SKM-1 treated with dmso at 0.1 percent for 144 hours (cell line): ENCODE measurements around the gene SHTN1.

Experiments used
- DNase-seq: peaks from one replicate; lab custom pipeline; 2025; ENCODE audit not compliant: unreplicated experiment; lab: John Stamatoyannopoulos, UW

The SHTN1 gene

DNA sequence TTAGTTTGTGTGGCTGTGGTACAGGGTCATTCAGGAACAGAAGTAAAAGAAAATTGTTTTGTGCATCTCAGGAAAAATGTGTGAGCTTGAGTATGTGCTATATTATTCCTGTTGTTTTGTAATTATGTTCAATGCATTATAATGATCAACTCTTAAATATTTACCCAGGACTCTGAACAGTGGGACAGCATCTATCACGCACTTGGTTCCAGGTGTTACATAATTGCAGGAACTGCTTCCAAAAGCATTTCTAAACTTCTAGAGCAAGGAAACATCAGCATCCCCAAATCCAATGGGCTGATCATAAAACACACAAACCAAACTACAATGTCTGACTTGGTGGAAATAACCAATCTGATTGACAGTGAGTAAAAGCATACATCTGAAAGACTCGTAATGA, 129.1 kb downstream of the SHTN1 start:
- DNase-seq = no peak

DNA sequence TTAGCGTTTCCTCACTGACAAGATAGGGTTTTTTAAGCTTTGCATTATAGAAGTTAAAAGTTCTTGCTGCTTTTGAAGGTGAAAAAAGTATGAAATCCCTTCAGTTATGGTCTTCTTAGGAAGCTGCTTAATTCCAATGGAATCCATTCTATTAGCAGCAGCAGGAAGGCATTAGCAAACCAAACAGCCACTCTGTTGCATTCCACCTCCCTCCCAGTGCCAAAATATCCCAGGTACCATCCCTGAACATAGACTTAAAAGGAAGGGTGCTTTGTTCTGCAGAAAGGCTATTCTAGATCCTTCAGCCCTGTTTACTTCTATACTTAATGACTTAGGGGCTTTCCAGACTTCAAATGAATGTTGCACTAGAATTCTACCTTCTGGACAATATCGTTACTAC, 131.9 kb downstream of the SHTN1 start:
- no peak for DNase-seq

DNA sequence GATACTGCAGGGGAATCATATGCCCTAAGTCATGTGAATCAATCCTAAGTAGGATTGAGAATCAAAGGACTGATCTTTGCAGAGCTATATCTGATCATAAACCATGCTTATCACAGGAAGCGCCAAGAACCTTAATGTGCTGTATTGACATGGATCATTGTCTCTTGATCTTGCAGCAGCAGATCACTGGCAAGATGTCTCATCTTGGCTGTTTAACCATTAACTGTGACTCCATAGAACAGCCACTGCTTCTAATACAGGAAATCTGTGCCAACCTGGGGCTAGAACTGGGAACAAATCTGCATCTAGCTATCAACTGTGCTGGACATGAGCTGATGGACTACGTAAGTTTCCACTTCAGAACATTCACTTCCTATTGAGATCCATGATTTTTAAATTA, 134.0 kb downstream of the SHTN1 start:
- no peak for DNase-seq

DNA sequence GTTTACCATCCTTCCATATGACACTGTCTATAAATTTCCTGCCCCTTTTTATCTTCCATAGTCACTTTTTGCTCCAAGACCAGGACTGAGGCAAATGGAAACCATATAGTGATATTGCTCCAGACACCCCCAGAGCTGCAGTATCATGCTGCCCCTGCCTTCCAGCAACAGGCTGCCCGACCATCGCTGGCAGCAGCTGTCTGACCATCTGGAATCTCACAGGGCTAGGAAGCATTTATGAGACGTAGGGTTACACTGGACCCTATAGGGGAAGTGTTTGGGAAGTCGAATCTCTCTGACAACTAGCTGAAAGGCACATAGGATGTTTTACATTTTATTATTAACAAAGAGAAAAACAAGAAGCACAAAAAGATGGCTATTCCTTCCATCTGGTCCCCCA, 136.3 kb downstream of the SHTN1 start:
- DNase-seq = no peak

DNA sequence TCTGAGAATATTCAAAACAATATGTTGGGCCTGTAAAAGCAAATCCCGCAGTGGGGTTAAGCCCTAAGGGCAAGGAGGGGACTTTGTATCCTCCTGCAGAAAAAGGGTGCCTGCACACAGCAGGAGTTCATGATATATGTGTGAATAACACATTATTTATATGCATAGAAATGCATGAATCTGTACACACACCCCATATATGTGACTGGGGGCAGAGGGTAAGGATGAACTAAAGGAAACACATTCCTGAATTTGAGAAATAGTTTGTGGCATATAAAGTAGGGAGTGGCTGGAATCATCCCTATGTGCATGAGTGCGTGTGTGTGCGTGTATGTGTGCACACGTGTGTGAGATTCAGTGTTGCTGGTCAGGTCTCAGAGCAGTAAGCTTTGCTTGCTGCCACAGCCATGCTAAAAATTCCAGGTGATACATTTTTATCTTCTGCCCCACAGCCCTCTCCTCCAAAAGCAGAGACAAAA, 136.8 kb downstream of the SHTN1 start:
- no peak for DNase-seq

DNA sequence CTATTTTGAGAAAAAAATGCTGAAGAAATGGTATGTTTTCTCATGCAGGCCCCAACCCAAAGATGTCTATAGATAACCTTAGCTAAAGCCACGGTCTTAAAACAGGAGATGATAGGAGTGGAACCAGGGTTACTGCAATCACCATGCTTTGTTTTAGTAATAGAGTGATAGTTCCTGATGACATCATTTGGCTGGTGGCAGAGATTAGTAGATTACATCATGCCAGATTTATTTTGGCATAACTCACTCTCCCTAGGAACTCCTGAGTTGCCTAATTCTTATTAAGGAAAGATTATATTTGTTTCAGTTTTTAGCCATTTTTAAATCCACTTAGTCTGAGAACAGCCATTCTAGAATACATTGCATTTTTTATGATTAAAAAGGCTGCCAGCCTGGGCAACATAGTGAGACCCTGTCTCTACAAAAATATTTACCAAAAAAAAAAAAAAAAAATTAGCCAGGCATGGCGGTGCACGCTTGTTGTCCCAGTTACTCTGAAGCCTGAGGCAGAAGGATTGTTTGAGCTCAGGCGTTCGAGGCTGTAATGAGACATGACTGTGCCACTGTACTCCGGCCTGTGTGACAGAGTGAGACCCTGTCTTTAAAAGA, 137.9 kb downstream of the SHTN1 start:
- DNase-seq = no peak

DNA sequence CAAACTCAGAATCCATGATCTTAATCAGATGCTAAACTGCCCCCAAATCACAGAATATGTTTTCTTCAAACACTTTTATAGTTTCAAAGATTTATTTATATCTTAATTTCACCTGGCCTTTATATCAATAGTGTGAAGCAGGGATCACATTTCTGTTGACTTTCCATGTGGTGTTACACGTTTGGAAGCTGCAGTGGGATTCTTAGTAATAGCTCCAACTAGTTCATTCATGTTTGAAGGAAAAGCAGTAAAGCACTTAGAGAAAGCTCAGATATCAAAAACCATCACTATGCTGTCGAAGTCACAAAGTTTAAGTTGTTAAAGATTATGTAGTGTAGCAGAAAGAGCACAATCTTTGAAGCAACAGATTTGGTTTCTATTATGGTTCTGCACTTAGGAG, 138.9 kb downstream of the SHTN1 start:
- DNase-seq = no peak

DNA sequence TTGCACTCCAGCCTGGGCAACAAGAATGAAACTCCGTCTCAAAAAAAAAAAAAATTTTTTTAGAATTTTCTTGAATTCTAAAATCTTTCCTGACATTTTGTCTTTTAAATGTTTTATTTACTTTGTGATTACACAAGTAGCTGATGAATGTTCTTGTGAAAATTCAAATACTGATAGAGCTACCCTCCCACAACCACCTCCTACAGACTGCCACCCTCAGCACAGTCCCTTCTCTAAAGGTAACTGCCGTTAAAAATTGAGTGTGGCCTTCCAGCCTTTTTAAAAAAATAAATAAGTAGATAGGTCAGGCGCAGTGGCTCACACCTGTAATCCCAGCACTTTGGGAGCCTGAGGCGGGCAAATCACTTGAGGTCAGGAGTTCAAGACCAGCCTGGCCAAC, 140.6 kb downstream of the SHTN1 start:
- DNase-seq = no peak

DNA sequence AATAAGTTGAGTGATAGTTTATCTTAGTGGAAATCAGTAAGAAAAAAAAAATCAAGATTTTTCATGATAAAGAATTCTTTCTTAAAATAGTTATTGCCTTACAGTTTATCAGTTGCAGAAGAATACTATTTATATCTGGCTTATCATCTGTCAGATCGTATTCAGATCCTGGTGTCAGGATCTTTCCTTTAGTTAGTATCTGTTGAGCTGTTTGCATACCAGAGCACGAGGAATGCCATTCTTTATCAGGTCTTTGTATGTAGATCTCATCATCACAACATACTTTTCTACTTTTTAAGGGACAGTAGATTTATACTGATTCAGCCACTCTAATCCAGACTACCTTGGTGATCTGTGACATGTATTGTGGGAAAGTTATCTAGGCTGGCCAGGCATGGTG, 143.2 kb downstream of the SHTN1 start:
- no peak for DNase-seq

DNA sequence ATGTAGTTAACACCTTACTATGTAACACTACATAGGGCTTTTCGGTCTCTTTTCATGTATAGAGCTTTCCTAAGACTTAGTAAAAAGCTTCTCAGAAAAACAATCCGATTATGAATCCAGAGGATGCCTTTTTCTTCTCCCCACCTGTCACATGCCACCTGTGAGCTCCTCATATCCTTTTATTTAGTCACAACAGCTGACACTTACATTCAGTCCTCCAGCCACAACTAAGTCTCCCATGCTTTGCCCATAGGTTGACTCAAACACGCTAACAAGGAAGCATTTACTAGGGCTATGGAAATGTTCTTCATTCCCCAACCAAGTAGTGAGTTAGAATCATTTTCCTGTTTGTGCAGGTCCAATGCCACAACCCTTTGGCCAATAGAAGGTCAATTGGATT, 147.8 kb downstream of the SHTN1 start:
- DNase-seq = no peak

DNA sequence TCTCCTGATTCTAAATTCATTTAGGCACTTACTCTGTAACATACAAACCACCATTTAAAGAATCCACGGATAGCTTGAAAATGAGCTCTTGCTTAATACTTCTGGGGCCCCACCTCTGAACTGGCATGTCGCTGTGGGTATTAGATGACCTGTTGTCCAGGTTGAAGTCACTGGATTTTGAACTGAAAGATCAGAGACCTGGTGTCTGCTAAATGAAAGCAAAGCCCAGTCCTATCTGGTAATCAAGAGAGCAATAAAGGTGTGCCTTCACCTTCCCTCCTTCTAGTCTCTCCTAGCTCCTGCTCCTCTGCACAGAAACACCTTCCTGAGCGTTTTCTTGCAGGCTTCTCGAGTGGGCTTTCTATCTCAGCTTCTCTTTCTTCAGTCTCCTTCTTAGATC, 151.3 kb downstream of the SHTN1 start:
- DNase-seq = no peak

DNA sequence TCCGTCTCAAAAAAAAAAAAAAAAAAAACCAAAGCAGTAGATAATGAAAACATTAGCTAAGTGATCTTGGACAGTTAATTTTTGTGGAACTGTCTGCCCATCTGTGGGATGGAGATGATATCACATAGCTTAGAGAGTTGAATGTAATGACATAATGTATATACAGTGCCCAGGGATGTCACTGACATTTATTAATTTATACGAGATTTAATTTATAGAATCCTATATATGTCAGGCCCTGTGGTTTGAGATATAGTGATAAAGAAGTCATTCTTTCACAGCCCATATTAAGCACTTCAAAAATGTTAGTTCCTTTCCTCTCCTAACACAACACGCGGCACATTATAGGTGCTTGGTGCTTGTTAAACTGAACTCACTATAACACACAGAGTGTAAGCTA, 151.7 kb downstream of the SHTN1 start:
- no peak for DNase-seq

DNA sequence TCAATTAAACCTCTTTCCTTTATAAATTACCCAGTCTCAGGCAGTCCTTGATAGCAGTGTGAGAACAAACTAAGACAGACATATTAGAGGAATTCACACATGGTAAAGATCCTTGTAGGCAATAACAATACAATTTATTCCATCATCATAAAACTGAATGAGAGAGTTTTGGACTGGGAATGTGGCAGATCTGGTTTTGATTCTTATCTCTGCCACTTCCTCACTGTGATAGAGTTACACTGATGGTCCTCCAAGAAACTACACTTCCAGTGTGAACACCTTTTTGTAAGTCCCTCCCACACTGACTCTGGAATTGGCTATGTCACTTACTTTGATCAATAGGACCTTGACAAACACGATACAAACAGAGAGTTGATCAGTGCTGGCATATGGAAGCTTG, 152.7 kb downstream of the SHTN1 start:
- DNase-seq = no peak

DNA sequence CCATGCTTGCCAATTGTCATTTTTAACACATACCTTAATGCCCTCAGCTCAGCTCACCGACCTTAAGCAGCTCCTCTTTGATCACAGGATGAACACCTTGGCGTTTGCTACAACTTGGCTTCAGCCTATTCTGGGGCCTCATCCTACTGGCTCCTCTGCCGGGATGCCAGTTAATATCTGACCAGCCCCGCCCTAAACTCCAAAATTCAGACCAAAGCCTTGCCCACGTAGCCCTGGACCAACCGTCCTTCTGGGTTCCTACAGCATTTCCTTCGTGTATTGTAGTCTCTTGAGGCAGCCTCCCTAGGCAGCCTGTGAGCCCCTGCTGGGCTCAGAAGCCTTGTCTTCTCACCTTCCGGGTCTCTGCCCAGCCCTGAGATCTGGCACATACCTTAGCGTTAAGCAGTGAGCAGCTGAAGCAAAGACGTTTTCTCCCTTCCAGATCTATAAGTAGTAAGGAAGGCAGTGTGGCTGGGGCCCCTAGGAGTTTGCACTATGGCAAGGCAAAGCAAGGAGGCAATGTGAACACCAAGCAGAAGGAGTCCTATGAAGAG, 154.9 kb downstream of the SHTN1 start:
- no peak for DNase-seq

DNA sequence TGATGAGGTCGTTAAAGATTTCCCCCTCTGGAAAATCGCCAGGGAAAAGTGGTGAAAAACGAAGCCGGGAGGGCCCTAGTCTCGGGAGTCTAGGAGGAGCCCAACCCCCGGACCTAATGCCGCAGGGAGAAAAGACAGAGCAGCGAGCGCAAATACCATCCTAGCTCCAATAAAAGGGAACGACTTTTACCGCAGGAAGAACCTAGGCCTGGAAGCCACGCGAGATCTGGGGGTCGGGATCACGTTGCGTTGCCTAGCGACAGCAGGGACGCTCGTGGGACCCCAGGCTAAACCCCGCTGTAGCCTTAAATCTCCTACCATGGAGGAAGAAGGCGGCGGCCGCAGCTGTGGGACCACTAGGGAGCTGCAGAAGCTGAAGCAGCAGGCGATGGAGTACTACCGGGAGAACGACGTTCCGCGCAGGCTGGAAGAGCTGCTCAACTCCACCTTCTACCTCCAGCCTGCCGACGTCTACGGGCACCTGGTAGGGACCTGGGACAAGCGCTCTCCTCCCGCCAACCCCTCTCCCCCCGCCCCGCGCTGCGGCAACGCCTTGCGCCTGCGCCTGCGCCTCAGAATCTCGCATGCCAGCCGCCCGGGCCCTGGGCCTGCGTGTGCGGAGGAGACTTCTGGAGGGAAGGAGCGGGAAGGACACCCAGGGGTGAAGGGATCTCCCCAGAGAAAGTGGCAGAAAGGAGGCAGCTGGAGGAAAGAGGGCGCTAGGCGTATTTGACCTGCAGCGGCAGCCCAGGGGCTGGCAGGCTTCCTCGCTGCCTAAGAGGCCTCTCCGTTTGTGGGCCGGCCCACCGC, 155.5 kb downstream of the SHTN1 start, which contains the start of gene ENO4:
ENO4 (plus strand) TSS at position 252 of the 810 bp plus-strand sequence; CDS start at position 320, 68 bp downstream.
- peak; percentile 42 for DNase-seq

DNA sequence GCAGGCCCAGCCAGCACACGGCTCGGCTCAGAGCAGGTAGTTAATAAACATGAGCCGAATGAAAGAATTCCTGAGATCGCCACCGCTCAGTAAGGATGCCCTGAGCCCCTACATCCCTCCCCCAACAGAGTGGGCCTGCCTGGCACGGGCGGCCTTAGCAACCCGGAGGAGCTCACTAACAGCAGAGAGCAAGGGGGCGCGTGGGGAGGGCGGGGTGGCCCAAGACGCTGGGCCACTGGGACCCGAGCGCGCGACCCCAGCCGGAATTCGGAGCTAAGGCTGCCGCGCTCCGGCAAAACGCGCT, 156.1 kb downstream of the SHTN1 start:
- DNase-seq = no peak

DNA sequence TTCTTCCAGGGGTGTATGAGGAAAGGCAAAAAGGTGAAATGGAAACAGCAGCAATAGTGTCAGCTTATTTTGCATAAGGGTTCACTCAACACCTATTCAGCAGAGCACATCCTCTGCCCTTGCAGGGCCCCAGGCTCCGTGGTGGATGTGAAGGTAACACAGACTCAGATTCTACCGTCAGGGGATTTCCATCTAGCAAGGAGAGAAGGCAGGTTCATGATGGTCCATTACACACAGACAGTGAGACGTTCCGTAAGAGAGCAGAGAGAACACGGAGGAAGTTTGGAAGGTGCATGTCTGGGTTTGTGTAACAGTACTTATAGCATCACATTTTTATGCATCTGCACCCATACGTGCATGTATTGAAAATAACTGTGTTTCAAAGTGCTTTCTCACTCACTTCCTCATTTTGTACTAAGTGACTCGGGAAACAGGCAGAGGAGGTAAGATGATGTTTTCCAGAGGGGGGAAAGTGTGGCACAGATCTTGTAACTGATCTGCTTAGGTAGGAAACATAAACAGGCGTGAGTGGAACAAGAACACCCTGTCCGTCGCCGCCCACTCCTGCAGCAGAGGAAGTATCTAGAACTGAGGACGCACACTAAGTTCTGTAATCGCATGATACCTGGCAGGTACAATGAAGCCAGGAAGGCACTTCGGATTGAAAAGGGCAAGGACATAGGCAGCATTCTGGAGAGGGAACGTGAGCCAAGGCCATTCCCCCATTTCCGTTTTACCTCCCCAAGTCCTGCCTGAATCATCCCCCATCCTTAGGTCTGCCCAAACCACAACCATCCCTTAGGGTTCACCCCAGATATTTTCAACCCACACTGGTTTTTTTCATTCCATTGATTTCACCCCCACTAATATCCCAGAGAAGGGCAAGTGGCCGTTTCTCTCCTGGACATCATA, 156.7 kb downstream of the SHTN1 start:
- DNase-seq = peak; percentile 49

DNA sequence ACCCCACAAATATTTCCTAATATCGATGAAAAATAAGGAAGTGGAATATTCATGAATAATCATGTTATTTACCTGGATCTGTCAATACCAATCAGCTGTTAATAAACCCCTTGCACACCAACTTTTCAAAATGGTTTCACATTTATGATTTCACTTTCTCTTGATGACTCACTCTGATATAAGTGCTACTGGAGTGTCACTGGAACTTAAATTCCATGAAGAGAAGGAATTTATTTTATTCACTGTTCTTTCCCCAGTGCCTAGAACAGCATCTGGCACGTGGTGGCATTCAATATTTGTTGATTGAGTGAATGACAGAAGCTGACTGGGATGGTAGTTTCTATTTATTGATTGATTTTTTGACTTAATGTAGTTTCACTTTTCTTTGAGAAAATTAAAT, 159.2 kb downstream of the SHTN1 start:
- DNase-seq = no peak

DNA sequence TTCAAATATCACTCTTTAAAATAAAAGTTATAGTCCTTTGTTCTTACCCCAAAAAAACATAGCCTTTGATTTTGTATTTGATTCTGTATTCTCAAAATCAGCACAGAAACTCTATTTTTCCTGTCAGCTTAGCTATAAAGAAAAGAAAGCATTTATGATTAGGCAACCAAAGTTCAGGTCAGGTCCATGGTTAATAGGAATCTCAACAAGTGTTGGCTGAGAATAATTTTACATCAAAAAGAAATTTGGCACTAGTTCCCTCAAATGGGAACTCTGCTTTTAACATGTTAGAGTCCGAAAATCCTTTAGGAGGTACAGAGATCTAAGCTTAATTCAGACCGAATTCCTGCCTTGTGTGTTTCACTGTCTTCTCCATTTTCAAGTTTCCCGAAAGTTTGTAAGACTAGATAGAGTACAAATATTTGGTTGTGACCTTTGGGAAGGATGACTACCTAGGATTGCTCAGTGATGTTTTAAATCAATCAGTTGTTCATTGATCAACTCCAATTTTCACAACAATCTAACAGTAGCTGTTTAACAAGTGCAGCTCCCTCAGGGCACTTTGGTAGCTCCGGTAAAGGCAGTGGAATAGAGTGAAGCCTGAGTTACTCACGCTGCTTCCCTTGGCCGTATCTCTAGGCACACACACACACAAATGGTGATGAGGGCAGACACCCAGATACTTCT, 164.5 kb downstream of the SHTN1 start:
- no peak for DNase-seq

DNA sequence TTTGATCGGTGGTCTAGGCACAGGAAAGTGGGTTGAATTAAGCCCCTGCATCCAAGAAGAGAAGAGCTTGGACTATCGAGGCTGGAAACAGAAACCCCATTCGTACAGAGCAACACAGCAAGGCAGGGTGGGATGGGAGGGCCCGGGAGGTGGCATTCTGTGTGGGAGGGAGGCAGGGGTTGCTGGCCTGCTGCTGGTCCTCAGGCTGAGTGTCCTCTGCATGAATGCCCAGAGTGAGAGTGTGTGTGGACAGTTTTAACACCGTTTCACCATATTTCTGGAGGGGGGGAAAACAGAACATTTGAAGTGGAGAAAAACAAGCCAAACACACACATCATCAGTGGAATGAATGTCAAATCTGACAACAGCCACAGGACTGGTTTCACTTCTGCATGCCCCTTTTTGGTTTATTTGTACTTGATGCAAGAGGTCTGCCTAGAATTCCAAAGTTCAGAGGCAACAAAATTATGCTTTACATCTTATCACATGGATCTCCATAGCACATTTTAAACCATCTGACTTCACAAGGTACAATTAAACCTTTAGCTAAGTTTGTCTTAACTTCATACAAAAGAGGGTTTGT, 166.8 kb downstream of the SHTN1 start:
- DNase-seq = no peak
